ENCODE results near the gene HTR4.
"Not testable (repeated sequence)": the region's sequence is repeated elsewhere in the genome, so short reads cannot be mapped to it uniquely, and the experiment has no call there.

HTR4 gene

DNA sequence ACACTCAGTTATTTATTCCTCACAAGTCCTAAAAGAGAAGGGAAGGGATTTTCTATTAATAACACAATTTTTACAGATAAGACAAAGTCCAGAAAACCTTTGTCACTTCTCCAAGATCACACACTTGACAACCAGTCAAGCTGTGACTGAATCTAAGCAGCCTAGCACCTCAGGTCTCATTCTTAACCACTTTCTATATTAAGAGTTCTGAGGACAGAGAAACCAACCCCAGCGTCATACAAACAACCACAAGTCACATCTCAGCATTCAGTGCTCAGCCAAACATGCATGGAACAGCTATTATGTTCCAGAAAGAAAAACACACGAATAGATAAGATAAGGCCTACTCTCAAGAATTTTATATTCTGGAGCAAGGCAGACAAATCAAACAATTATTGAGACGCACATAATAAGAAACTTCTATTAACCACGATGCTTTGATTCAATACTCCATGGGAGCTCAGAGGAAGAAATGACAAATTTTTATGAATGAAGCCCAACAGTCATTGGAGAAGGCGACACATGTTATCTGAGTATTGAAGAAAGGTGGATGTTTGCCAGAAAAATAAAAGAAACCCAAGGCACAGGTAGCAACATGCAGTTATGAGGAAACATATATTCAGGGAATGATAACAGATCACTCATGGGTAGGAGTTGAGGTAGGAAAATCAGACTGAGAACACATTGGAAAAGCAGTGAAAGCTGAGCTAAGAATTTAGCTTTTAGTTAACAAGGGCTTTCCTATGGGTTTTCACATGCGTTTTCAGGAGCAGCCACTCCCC is 113.1 kb downstream of the HTR4 start:
- TF ChIP-seq, protein P1, sequence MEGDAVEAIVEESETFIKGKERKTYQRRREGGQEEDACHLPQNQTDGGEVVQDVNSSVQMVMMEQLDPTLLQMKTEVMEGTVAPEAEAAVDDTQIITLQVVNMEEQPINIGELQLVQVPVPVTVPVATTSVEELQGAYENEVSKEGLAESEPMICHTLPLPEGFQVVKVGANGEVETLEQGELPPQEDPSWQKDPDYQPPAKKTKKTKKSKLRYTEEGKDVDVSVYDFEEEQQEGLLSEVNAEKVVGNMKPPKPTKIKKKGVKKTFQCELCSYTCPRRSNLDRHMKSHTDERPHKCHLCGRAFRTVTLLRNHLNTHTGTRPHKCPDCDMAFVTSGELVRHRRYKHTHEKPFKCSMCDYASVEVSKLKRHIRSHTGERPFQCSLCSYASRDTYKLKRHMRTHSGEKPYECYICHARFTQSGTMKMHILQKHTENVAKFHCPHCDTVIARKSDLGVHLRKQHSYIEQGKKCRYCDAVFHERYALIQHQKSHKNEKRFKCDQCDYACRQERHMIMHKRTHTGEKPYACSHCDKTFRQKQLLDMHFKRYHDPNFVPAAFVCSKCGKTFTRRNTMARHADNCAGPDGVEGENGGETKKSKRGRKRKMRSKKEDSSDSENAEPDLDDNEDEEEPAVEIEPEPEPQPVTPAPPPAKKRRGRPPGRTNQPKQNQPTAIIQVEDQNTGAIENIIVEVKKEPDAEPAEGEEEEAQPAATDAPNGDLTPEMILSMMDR (IDR thresholded peaks at IDR 0.05; ENCODE audit: insufficient read depth, missing control alignments): no peak
- FAIRE-seq: no peak

GRCh38 chr5:148540647-148541046 is 113.7 kb downstream of the HTR4 start:
- DNase-seq (ENCODE audit: insufficient read length, low spot score) (no peak), FAIRE-seq (no peak)
- TF ChIP-seq, protein P1 (IDR thresholded peaks at IDR 0.05; ENCODE audit: insufficient read depth, missing control alignments): no peak

More for the DNA sequence above, 113.1 kb downstream of the HTR4 start:
- no peak for DNase-seq (ENCODE audit: insufficient read length, low spot score)

GRCh38 chr5:148539851-148540250 is 114.5 kb downstream of the HTR4 start:
- TF ChIP-seq, protein P1 (IDR thresholded peaks at IDR 0.05; ENCODE audit: insufficient read depth, missing control alignments): no peak
- FAIRE-seq: no peak

GRCh38 chr5:148535190-148535589 is 119.1 kb downstream of the HTR4 start:
- no peak for FAIRE-seq
- TF ChIP-seq, protein P1 (IDR thresholded peaks at IDR 0.05; ENCODE audit: insufficient read depth, missing control alignments): no peak

More at GRCh38 chr5:148539851-148540250, 114.5 kb downstream of the HTR4 start:
- no peak for DNase-seq (ENCODE audit: insufficient read length, low spot score)

DNA sequence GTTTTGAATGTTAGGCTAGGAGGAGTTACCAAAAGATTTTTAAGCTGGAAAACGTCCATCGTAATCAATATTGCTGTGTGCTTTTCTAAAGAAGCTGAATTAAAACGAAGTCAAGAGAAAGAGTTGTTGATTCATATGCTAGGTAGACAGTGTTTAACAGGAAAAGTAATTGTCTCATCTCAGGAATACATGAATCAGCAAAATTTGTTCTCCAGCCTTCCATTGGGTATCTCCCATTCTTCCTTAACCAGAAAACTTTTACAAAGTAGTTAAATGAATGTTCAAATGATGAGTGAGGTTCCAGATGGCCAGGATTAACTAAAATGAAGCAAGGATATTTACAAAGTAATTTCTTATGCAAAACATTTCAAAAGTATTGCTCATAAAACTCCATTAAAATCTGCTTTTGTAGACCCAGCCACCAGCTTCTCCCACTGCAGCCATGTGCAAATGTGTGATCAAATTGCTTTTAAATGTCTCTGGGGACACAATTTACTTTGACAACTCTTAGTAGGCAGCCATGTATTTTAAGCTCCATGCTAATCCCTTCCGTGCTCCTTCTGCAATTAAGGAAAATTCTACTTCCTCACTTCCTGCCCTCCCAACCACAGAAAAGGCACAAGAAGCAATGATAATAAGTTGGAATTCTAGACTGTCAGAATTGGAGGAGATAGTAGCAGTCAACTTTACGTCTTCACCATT is 121.2 kb downstream of the HTR4 start:
- no peak for DNase-seq (ENCODE audit: insufficient read length, low spot score)
- TF ChIP-seq, protein P1 (IDR thresholded peaks at IDR 0.05; ENCODE audit: insufficient read depth, missing control alignments): no peak
- FAIRE-seq: no peak

More at GRCh38 chr5:148535190-148535589, 119.1 kb downstream of the HTR4 start:
- no peak for DNase-seq (ENCODE audit: insufficient read length, low spot score)

- not testable (repeated sequence) for FAIRE-seq; DNase-seq (ENCODE audit: insufficient read length, low spot score)
Measured at GRCh38 chr5:148529450-148529849, 124.9 kb downstream of the HTR4 start.

GRCh38 chr5:148524721-148525120 is 129.6 kb downstream of the HTR4 start:
- DNase-seq (ENCODE audit: insufficient read length, low spot score) (no peak), FAIRE-seq (no peak)
- TF ChIP-seq, protein P1 (IDR thresholded peaks at IDR 0.05; ENCODE audit: insufficient read depth, missing control alignments): no peak
